OCI-LY3 (cell line): ENCODE measurements around the gene SUCLA2.

Experiments
- H2AFZ ChIP-seq: fragments of 200-600, 300-600 bp; shearing (Covaris generic); 2 replicates; pipeline ENCODE4 v1.6.0; 2014; ENCODE audit warnings: antibody characterized with exemption, low read depth, low read length
- H3K27ac ChIP-seq: fragments of 200-600, 300-600 bp; sonication (generic); 2 replicates; pipeline ENCODE4 v1.5.1; 2014; ENCODE audit warnings: mild to moderate bottlenecking, low read length, moderate library complexity, mixed read lengths
- H3K27me3 ChIP-seq: fragments of 200-600, 300-600 bp; sonication (generic); 2 replicates; pipeline ENCODE4 v1.6.1; 2014; ENCODE audit warnings: low read depth, low read length, mixed read lengths
- H3K36me3 ChIP-seq: fragments of 200-600, 300-600 bp; sonication (generic); replicated peaks from 2 replicates; pipeline ENCODE3; 2014; ENCODE audit warnings: low read depth, low read length, mixed read lengths
- H3K4me1 ChIP-seq: fragments of 300-600, 200-600 bp; sonication (generic); 2 replicates; pipeline ENCODE4 v1.6.1; 2014; ENCODE audit warnings: low read length, mixed read lengths
- H3K4me2 ChIP-seq: fragments of 200-600, 300-600 bp; sonication (generic); 2 replicates; pipeline ENCODE4 v1.6.1; 2014; ENCODE audit warnings: low read length, mixed read lengths
- H3K4me3 ChIP-seq: fragments of 300-600, 200-600 bp; sonication (generic); 2 replicates; pipeline ENCODE4 v1.5.1; 2014; ENCODE audit warnings: antibody characterized with exemption, mild to moderate bottlenecking, low read length, moderate library complexity
- H3K79me2 ChIP-seq: fragments of 300-600, 200-600 bp; shearing (Covaris generic); 2 replicates; pipeline ENCODE4 v1.6.1; 2014; ENCODE audit warnings: mild to moderate bottlenecking, low read length, mixed read lengths
- H3K9ac ChIP-seq: fragments of 300-600, 200-600 bp; shearing (Covaris generic); 2 replicates; pipeline ENCODE4 v1.6.0; 2014; ENCODE audit warnings: mild to moderate bottlenecking, low read length, moderate library complexity
- H3K9me3 ChIP-seq: fragments of 200-600, 300-600 bp; shearing (Covaris generic); 2 replicates; pipeline ENCODE4 v1.6.1; 2014; ENCODE audit warnings: low read length, mixed read lengths; ENCODE audit not compliant: insufficient read depth
- H4K20me1 ChIP-seq: fragments of 200-600, 300-600 bp; sonication (generic); 2 replicates; pipeline ENCODE4 v1.6.1; 2016; ENCODE audit warnings: low read length, mixed read lengths; ENCODE audit not compliant: insufficient read depth
- CTCF ChIP-seq: fragments of 200-600, 300-600 bp; sonication (generic); IDR thresholded peaks from 2 replicates; pipeline ENCODE4 v1.5.1; 2014; ENCODE audit warnings: antibody characterized with exemption, low read length, low read depth
- EZH2phosphoT487 ChIP-seq: fragments of 200-600 bp; shearing (Covaris generic); IDR thresholded peaks from 2 replicates; pipeline ENCODE4 v1.6.1; 2018; ENCODE audit warnings: antibody characterized with exemption, mixed run types, low read depth

The SUCLA2 gene

GRCh38 chr13:47917022-47917574, 84.0 kb downstream of the SUCLA2 start:
- Histone ChIP-seq H3K27ac (no peak overlapping the region), H3K79me2 (no peaks in the 10 kb centered on the region), H3K27me3 (no peaks in the 10 kb centered on the region), H3K4me2 (no peak overlapping the region), H4K20me1 (no peaks in the 10 kb centered on the region), H3K4me1 (peaks cover 8% of the 10 kb centered on the region; the same call in 1 of the 2 replicates), H3K9me3 (no peaks in the 10 kb centered on the region), H3K9ac (no peak overlapping the region), H2AFZ (no peak overlapping the region), H3K36me3 (peaks cover 5% of the 10 kb centered on the region), H3K4me3 (no peak overlapping the region)
- no peak for TF ChIP-seq CTCF
- no peak for TF ChIP-seq EZH2phosphoT487

DNA sequence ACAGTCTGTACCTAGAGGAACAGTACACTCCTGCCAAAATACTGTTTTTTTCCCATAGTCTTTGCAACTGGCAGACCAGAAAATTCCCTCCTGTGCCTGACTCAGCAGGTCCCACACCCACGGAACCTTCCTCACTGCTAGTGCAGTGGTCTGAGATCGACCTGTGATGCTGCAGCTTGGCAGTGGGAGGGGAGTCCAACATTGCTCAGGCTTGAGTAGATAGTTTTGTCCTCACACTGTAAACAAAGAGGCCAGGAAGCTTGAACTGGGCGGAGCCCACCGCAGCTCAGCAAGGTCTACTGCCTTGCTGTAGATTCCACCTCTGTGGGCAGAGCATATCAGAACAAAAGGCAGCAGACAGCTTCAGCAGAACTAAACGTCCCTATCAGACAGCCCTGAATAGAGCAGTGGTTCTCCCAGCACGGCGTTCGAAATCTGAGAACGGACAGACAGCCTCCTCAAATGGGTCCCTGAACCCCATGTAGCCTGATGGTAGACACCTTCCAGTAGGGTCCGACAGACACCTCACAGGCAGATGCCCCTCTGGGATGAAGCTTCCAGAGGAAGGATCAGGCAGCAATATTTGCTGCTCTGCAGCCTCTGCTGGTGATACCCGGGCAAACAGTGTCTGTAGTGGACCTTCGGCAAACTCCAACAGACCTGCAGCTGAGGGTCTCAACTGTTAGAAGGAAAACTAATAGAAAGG, 92.7 kb downstream of the SUCLA2 start:
- Histone ChIP-seq H3K4me2 (no peak overlapping the region), H3K27me3 (no peaks in the 10 kb centered on the region)

GRCh38 chr13:47904891-47905290, 96.2 kb downstream of the SUCLA2 start:
- Histone ChIP-seq H3K27me3 (no peaks in the 10 kb centered on the region), H3K4me2 (peak overlapping the region; percentile 57), H4K20me1 (no peaks in the 10 kb centered on the region), H3K9me3 (peaks cover 14% of the 10 kb centered on the region), H3K4me3 (peak overlapping the region; percentile 63), H3K27ac (no peak overlapping the region), H2AFZ (peak overlapping the region; percentile 96), H3K9ac (no peak overlapping the region), H3K4me1 (peaks cover 11% of the 10 kb centered on the region), H3K79me2 (no peaks in the 10 kb centered on the region), H3K36me3 (peaks cover 16% of the 10 kb centered on the region)
- TF ChIP-seq EZH2phosphoT487 (no peak), CTCF (no peak)

More for the DNA sequence above, 92.7 kb downstream of the SUCLA2 start:
- peaks cover 11% of the 10 kb centered on the region for H3K4me1 ChIP-seq
- H4K20me1 ChIP-seq, result no peaks in the 10 kb centered on the region
- H3K36me3 ChIP-seq, result peaks cover 16% of the 10 kb centered on the region
- peaks cover 14% of the 10 kb centered on the region for H3K9me3 ChIP-seq
- no peak overlapping the region for H3K9ac ChIP-seq
- TF ChIP-seq EZH2phosphoT487 (no peak), CTCF (no peak)
- no peak overlapping the region for H3K27ac ChIP-seq
- no peak overlapping the region for H2AFZ ChIP-seq
- H3K4me3 ChIP-seq, result no peak overlapping the region
- no peaks in the 10 kb centered on the region for H3K79me2 ChIP-seq

GRCh38 chr13:47904241-47904640, 96.8 kb downstream of the SUCLA2 start:
- no peaks in the 10 kb centered on the region for H3K79me2 ChIP-seq
- peak overlapping the region; percentile 24; the same call in 1 of the 2 replicates for H3K9ac ChIP-seq
- no peaks in the 10 kb centered on the region for H4K20me1 ChIP-seq
- H3K4me1 ChIP-seq, result peaks cover 11% of the 10 kb centered on the region
- peak overlapping the region; percentile 57 for H3K4me2 ChIP-seq
- H2AFZ ChIP-seq, result peak overlapping the region; percentile 96
- peak overlapping the region; percentile 20; the same call in 1 of the 2 replicates for H3K27ac ChIP-seq
- no peaks in the 10 kb centered on the region for H3K27me3 ChIP-seq
- H3K4me3 ChIP-seq, result peak overlapping the region; percentile 63
- peaks cover 14% of the 10 kb centered on the region for H3K9me3 ChIP-seq
- H3K36me3 ChIP-seq, result peaks cover 16% of the 10 kb centered on the region
- TF ChIP-seq EZH2phosphoT487 (no peak), CTCF (no peak)
